A549 (cell line): ENCODE results near the gene BLACAT1. TPM values are rescaled to one million over a fixed set of nuclear protein-coding genes. Genes with fewer than 3 reads are reported as not detected.

Source experiments
- ATAC-seq, 2 experiments: fragments of 200-7000 bp in 1 of 2; fragments of >200 bp in 1 of 2; cut with Nextera tagmentation in 1 of 2; cut with Tn5 transposase in 1 of 2; 3 replicates each; pipeline versions ENCODE4 v1.8.0 to v1.9.1; 2018 to 2020; ENCODE audit warnings: mild to moderate bottlenecking in 1 of 2, moderate library complexity in 1 of 2
- CTCF ChIA-PET: fragments of 300-600 bp; sonication (Branson Sonifier 250); formaldehyde crosslinking; extraction: SDS; loops from one replicate; lab custom pipeline; 2021; ENCODE audit warnings: antibody characterized with exemption, inconsistent platforms; lab: Yijun Ruan, JAX
- POLR2A ChIA-PET: fragments of 350-600 bp; formaldehyde crosslinking; extraction: SDS; loops from one replicate; lab custom pipeline; 2021; ENCODE audit warnings: antibody characterized with exemption, inconsistent platforms; lab: Yijun Ruan, JAX
- DNase-seq, 2 experiments: peaks; one replicate each; pipeline versions ENCODE4 v3.0.0 to v3.0.0-alpha.2; 2011 to 2016; ENCODE audit warnings: low read depth in 1 of 2, low spot score in 1 of 2
- FAIRE-seq: peaks from 2 replicates; lab custom pipeline; 2011; peaks lifted over from hg19 to GRCh38; lab: Jason Lieb, UNC
- H3K27ac ChIP-seq, 2 experiments: fragments of >200 bp; sonication (Bioruptor Twin); formaldehyde crosslinking; 3 replicates each; pipeline ENCODE4 v1.5.1; 2016 to 2017
- H3K4me1 ChIP-seq: fragments of >200 bp; sonication (Bioruptor Twin); formaldehyde crosslinking; 3 replicates; pipeline ENCODE4 v1.6.1; 2016
- H3K4me2 ChIP-seq: fragments of >200 bp; sonication (Bioruptor Twin); formaldehyde crosslinking; 3 replicates; pipeline ENCODE4 v1.6.1; 2016
- H3K4me3 ChIP-seq: fragments of >200 bp; sonication (Bioruptor Twin); formaldehyde crosslinking; 3 replicates; pipeline ENCODE4 v1.5.1; 2016
- H3K9me3 ChIP-seq: fragments of >200 bp; sonication (Bioruptor Twin); formaldehyde crosslinking; 3 replicates; pipeline ENCODE4 v1.6.1; 2016
- BCL3 ChIP-seq: fragments of >200 bp; sonication (Bioruptor Twin); formaldehyde crosslinking; IDR thresholded peaks from 3 replicates; pipeline ENCODE4 v1.6.1; 2016
- CBX2 ChIP-seq: fragments of 200-600 bp; sonication (generic); IDR thresholded peaks from 2 replicates; pipeline ENCODE4 v1.6.1; 2016; ENCODE audit warnings: low read depth, mild to moderate bottlenecking, borderline replicate concordance
- CEBPB ChIP-seq, 2 experiments: fragments of >200 bp in 1 of 2; sonication (Bioruptor Twin) in 1 of 2; formaldehyde crosslinking in 1 of 2; IDR thresholded peaks; 2 replicates each; pipeline ENCODE4 v1.6.1; 2012 to 2016
- CTCF ChIP-seq: fragments of >200 bp; sonication (Bioruptor Twin); formaldehyde crosslinking; IDR thresholded peaks from 3 replicates; pipeline ENCODE4 v1.5.1; 2016
- EHF ChIP-seq: fragments of 250-450 bp; sonication (Bioruptor Pico); IDR thresholded peaks from 2 replicates; pipeline ENCODE4 v1.5.0; 2020; ENCODE audit warnings: mild to moderate bottlenecking
- EP300 ChIP-seq, 2 experiments: fragments of >200 bp; sonication (Bioruptor Twin); formaldehyde crosslinking; IDR thresholded peaks; 2 replicates in 1 of 2; 3 replicates in 1 of 2; pipeline ENCODE4 v1.6.1; 2016 to 2017
- ESRRA ChIP-seq: fragments of 150-350 bp; IDR thresholded peaks from 2 replicates; pipeline ENCODE4 v1.6.1; 2014; ENCODE audit warnings: mild to moderate bottlenecking, low read length, borderline replicate concordance
- FOSL2 ChIP-seq, 2 experiments: fragments of 450-650 bp in 1 of 2; fragments of >200 bp in 1 of 2; sonication (Bioruptor Twin) in 1 of 2; formaldehyde crosslinking; IDR thresholded peaks; 2 replicates each; pipeline versions ENCODE4 v1.5.0 to v1.6.1; 2016 to 2020; ENCODE audit warnings: mild to moderate bottlenecking in 1 of 2, moderate library complexity in 1 of 2
- JUN ChIP-seq, 2 experiments: fragments of >200 bp; sonication (Bioruptor Twin); formaldehyde crosslinking; IDR thresholded peaks; 2 replicates in 1 of 2; 3 replicates in 1 of 2; pipeline ENCODE4 v1.6.1; 2016 to 2017
- JUNB ChIP-seq: fragments of >200 bp; sonication (Bioruptor Twin); formaldehyde crosslinking; IDR thresholded peaks from 2 replicates; pipeline ENCODE4 v1.6.1; 2016
- KDM5A ChIP-seq: fragments of 200-600 bp; sonication (generic); IDR thresholded peaks from 2 replicates; pipeline ENCODE4 v1.6.1; 2016; ENCODE audit warnings: antibody characterized with exemption, mild to moderate bottlenecking
- MAX ChIP-seq: IDR thresholded peaks from 2 replicates; pipeline ENCODE4 v1.6.1; 2012
- NR3C1 ChIP-seq: fragments of >200 bp; sonication (Bioruptor Twin); formaldehyde crosslinking; IDR thresholded peaks from 3 replicates; pipeline ENCODE4 v1.6.1; 2017
- PHF8 ChIP-seq: fragments of 200-600 bp; sonication (generic); IDR thresholded peaks from 2 replicates; pipeline ENCODE4 v1.6.1; 2016; ENCODE audit warnings: low read depth, mild to moderate bottlenecking, antibody characterized with exemption, moderate library complexity, borderline replicate concordance
- POLR2AphosphoS2 ChIP-seq: conservative IDR thresholded peaks from 2 replicates; pipeline ENCODE4 v1.6.1; 2012; ENCODE audit warnings: low read length, improper control_type of control experiment, inconsistent platforms
- RAD21 ChIP-seq, 2 experiments: fragments of >200 bp in 1 of 2; sonication (Bioruptor Twin) in 1 of 2; formaldehyde crosslinking in 1 of 2; IDR thresholded peaks in 1 of 2; conservative IDR thresholded peaks in 1 of 2; 2 replicates in 1 of 2; 3 replicates in 1 of 2; pipeline ENCODE4 v1.6.1; 2012 to 2018; ENCODE audit warnings: inconsistent platforms in 1 of 2
- RARB ChIP-seq: fragments of 250-450 bp; sonication (Bioruptor Pico); IDR thresholded peaks from 2 replicates; pipeline ENCODE4 v1.8.0; 2021; ENCODE audit warnings: mild to moderate bottlenecking, moderate library complexity
- REST ChIP-seq: fragments of 200-600 bp; sonication (generic); IDR thresholded peaks from 2 replicates; pipeline ENCODE4 v1.6.1; 2016; ENCODE audit warnings: antibody characterized with exemption, mild to moderate bottlenecking, moderate library complexity
- RFX5 ChIP-seq: fragments of 450-650 bp; IDR thresholded peaks from 2 replicates; pipeline ENCODE4 v1.7.1; 2014; ENCODE audit warnings: antibody characterized with exemption, mild to moderate bottlenecking, moderate library complexity
- RNF2 ChIP-seq: fragments of 200-600 bp; sonication (generic); IDR thresholded peaks from 2 replicates; pipeline ENCODE4 v1.6.1; 2016; ENCODE audit warnings: low read depth, mild to moderate bottlenecking, antibody characterized with exemption, moderate library complexity, borderline replicate concordance
- SMC3 ChIP-seq: fragments of >200 bp; sonication (Bioruptor Twin); formaldehyde crosslinking; IDR thresholded peaks from 3 replicates; pipeline ENCODE4 v1.6.1; 2018; ENCODE audit warnings: inconsistent platforms
- SREBF2 ChIP-seq: fragments of 450-650 bp; IDR thresholded peaks from 2 replicates; pipeline ENCODE4 v1.6.1; 2014; ENCODE audit warnings: mild to moderate bottlenecking, moderate library complexity
- TP53 ChIP-seq: fragments of 250-450 bp; sonication (Bioruptor Pico); IDR thresholded peaks from 2 replicates; pipeline ENCODE4 v1.5.0; 2021; ENCODE audit warnings: mild to moderate bottlenecking, moderate library complexity
- USF2 ChIP-seq: fragments of 450-650 bp; IDR thresholded peaks from 2 replicates; pipeline ENCODE4 v1.6.1; 2014; ENCODE audit warnings: antibody characterized with exemption
- ZFP36 ChIP-seq: fragments of 450-650 bp; IDR thresholded peaks from 2 replicates; pipeline ENCODE4 v1.6.1; 2014; ENCODE audit warnings: borderline replicate concordance; ENCODE audit not compliant: partially characterized antibody
- ZNF302 ChIP-seq: fragments of 250-450 bp; sonication (Bioruptor Pico); IDR thresholded peaks from 2 replicates; pipeline ENCODE4 v1.9.0; 2021; ENCODE audit warnings: inconsistent platforms, mild to moderate bottlenecking, moderate library complexity
- ZSCAN20 ChIP-seq: fragments of 250-450 bp; sonication (Bioruptor Pico); IDR thresholded peaks from 2 replicates; pipeline ENCODE4 v1.8.0; 2022; ENCODE audit warnings: mild to moderate bottlenecking, moderate library complexity
- WGBS: methylation state at CpG from one replicate; pipeline ENCODE4 v1.1.6; 2017; ENCODE audit errors: missing lambda C conversion rate; 5-methylcytosine and 5-hydroxymethylcytosine counted together
- polyA plus RNA-seq, 4 experiments: library from polyadenylated mRNA; depleted of rRNA in 3 of 4; stranded (reverse); fragments of >200 nt; fragmentation: RNase III in 1 of 4; extraction: RNeasy Plus Mini Kit Qiagen cat#74134 plus additional on column Dnase treatment in 1 of 4; gene quantifications; 2 replicates in 3 of 4; 3 replicates in 1 of 4; pipeline ENCODE4 v1.2.3, GENCODE V29; 2011 to 2017
- TF ChIP-seq, protein P1 (sequence below): IDR thresholded peaks from 2 replicates; pipeline ENCODE4 v1.6.1; 2012; ENCODE audit warnings: low read depth, borderline replicate concordance
- TF ChIP-seq, protein P2 (sequence below): fragments of 250-450 bp; sonication (Bioruptor Pico); IDR thresholded peaks from 2 replicates; pipeline ENCODE4 v1.5.0; 2021; ENCODE audit warnings: mild to moderate bottlenecking, moderate library complexity, borderline replicate concordance

BLACAT1 gene
- polyA plus RNA-seq, 2 of the 4 experiments (the other 2 are of a cell fraction), result 0.09 TPM; not detected in 1

- Histone ChIP-seq H3K4me2 (peak overlapping the region; percentile 86), H3K27ac (peak overlapping the region; percentile 72 to 80), H3K4me3 (peak overlapping the region; percentile 48), H3K9me3 (no peaks in the 10 kb centered on the region), H3K4me1 (0 out of 3 replicates have a peak, but pooled peaks cover 2% of the 10 kb centered on the region)
- POLR2A ChIA-PET, result interaction anchor here (1.2 kb wide), 1 partner anchor 76 kb away, joined by 3 read pairs; no protein-coding TSS in a partner anchor
- FAIRE-seq (no peak), DNase-seq (peak; percentile 44 to 60), ATAC-seq (peak; percentile 79 to 88)
- CTCF ChIA-PET, result interaction anchor here (0.6 to 12.8 kb wide), 56 partner anchors 12 to 232 kb away, joined by 3 to 146 read pairs (median 6); partner anchors contain the start of genes BLACAT1, KLHDC8A and LEMD1
- WGBS, result 5% methylated on average over 31 of the region's 32 CpGs
- TF ChIP-seq JUNB, result no peak
- TF ChIP-seq REST, result no peak
- TF ChIP-seq JUN (IDR thresholded peaks at IDR 0.05), result no peak
- peak; percentile 99 for TF ChIP-seq CTCF
- TF ChIP-seq RARB (CRISPR knock-in tag), result no peak
- no peak for TF ChIP-seq CBX2
- TF ChIP-seq POLR2AphosphoS2, result no peak
- no peak for TF ChIP-seq BCL3
- TF ChIP-seq ZFP36, result no peak
- TF ChIP-seq ZSCAN20 (CRISPR knock-in tag), result no peak
- TF ChIP-seq, protein P1, sequence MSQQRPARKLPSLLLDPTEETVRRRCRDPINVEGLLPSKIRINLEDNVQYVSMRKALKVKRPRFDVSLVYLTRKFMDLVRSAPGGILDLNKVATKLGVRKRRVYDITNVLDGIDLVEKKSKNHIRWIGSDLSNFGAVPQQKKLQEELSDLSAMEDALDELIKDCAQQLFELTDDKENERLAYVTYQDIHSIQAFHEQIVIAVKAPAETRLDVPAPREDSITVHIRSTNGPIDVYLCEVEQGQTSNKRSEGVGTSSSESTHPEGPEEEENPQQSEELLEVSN, result no peak
- no peak for TF ChIP-seq TP53 (CRISPR knock-in tag)
- no peak for TF ChIP-seq EHF (CRISPR knock-in tag)
- TF ChIP-seq USF2, result no peak
- no peak for TF ChIP-seq RNF2
- TF ChIP-seq SREBF2, result no peak
- TF ChIP-seq ZNF302 (CRISPR knock-in tag), result no peak
- no peak for TF ChIP-seq NR3C1
- no peak for TF ChIP-seq RFX5
- TF ChIP-seq KDM5A, result no peak
- TF ChIP-seq MAX, result 0 out of 2 replicates have a peak, but pooled peaks have one; percentile 23
- TF ChIP-seq FOSL2 (IDR thresholded peaks at IDR 0.05), result no peak
- no peak for TF ChIP-seq FOSL2 (CRISPR knock-in tag; IDR thresholded peaks at IDR 0.05)
- TF ChIP-seq, protein P2, sequence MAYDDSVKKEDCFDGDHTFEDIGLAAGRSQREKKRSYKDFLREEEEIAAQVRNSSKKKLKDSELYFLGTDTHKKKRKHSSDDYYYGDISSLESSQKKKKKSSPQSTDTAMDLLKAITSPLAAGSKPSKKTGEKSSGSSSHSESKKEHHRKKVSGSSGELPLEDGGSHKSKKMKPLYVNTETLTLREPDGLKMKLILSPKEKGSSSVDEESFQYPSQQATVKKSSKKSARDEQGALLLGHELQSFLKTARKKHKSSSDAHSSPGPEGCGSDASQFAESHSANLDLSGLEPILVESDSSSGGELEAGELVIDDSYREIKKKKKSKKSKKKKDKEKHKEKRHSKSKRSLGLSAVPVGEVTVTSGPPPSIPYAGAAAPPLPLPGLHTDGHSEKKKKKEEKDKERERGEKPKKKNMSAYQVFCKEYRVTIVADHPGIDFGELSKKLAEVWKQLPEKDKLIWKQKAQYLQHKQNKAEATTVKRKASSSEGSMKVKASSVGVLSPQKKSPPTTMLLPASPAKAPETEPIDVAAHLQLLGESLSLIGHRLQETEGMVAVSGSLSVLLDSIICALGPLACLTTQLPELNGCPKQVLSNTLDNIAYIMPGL (CRISPR knock-in tag), result no peak
- no peak for TF ChIP-seq ESRRA
- TF ChIP-seq CEBPB (IDR thresholded peaks at IDR 0.05), result no peak
- no peak for TF ChIP-seq EP300 (IDR thresholded peaks at IDR 0.05)
- TF ChIP-seq RAD21 (conservative IDR thresholded peaks at IDR 0.05 in 1 of 2, IDR thresholded peaks at IDR 0.05 in 1 of 2), result peak; percentile 79 to 88
- peak; percentile 89 for TF ChIP-seq SMC3
- TF ChIP-seq PHF8, result no peak
These were observed 25.0 kb downstream of the BLACAT1 start for GRCh38 chr1:205430696-205431305.
